GM21528 (cell line): ENCODE measurements around the gene C15orf39.
"Not testable (repeated sequence)": the region's sequence is repeated elsewhere in the genome, so short reads cannot be mapped to it uniquely, and the experiment has no call there.

Experiments
- ATAC-seq: cut with Tn5 transposase; IDR thresholded peaks from one replicate; pipeline ENCODE4 v1.9.1; 2021; ENCODE audit warnings: mild to moderate bottlenecking, moderate library complexity; ENCODE audit not compliant: unreplicated experiment, low FRiP score

Gene C15orf39

GRCh38 chr15:75209289-75209676 lies 7.6 kb downstream of the C15orf39 start:
- no peak for ATAC-seq

- no peak for ATAC-seq
These were observed 9.1 kb downstream of the C15orf39 start for GRCh38 chr15:75210811-75211230.

- no peak for ATAC-seq
These were observed 9.9 kb downstream of the C15orf39 start for GRCh38 chr15:75211436-75212199.

GRCh38 chr15:75212200-75212858 lies 10.6 kb downstream of the C15orf39 start:
- no peak for ATAC-seq

GRCh38 chr15:75213212-75213767 lies 11.6 kb downstream of the C15orf39 start:
- no peak for ATAC-seq

GRCh38 chr15:75213768-75214221 lies 12.1 kb downstream of the C15orf39 start:
- ATAC-seq, result no peak

- no peak for ATAC-seq
These were observed 12.8 kb downstream of the C15orf39 start for GRCh38 chr15:75214293-75215096.

GRCh38 chr15:75215107-75216004 lies 13.7 kb downstream of the C15orf39 start:
- ATAC-seq, result no peak

- no peak for ATAC-seq
These were observed 15.3 kb downstream of the C15orf39 start for GRCh38 chr15:75217012-75217411.

- ATAC-seq, result not testable (repeated sequence)
These were observed 15.9 kb downstream of the C15orf39 start for GRCh38 chr15:75217574-75217973.

GRCh38 chr15:75219507-75219929 lies 17.8 kb downstream of the C15orf39 start:
- ATAC-seq, result not testable (repeated sequence)

GRCh38 chr15:75223688-75224087 lies 22.0 kb downstream of the C15orf39 start:
- ATAC-seq, result no peak

- ATAC-seq, result no peak
These were observed 22.6 kb downstream of the C15orf39 start for GRCh38 chr15:75224281-75224680.

GRCh38 chr15:75225102-75225836 lies 23.6 kb downstream of the C15orf39 start:
- ATAC-seq, result not testable (repeated sequence)

GRCh38 chr15:75225951-75226732 lies 24.5 kb downstream of the C15orf39 start:
- no peak for ATAC-seq

GRCh38 chr15:75227112-75227511 lies 25.4 kb downstream of the C15orf39 start:
- not testable (repeated sequence) for ATAC-seq

GRCh38 chr15:75227663-75228280 lies 26.1 kb downstream of the C15orf39 start:
- no peak for ATAC-seq

GRCh38 chr15:75228787-75229186 lies 27.1 kb downstream of the C15orf39 start:
- ATAC-seq, result no peak
